B cell (primary cell): ENCODE results near the gene LYZL2.

Experiments used
- EZH2 ChIP-seq: IDR thresholded peaks from 2 replicates; pipeline ENCODE4 v1.6.1; 2012; ENCODE audit warnings: borderline replicate concordance, low read depth, mild to moderate bottlenecking, moderate library complexity, low read length; ENCODE audit not compliant: insufficient read depth, poor library complexity, severe bottlenecking
- TF ChIP-seq, protein P1 (sequence below): fragments of 200-600 bp; IDR thresholded peaks from one replicate; pipeline ENCODE4 v1.8.0; 2022; ENCODE audit warnings: antibody characterized with exemption, mild to moderate bottlenecking

DNA sequence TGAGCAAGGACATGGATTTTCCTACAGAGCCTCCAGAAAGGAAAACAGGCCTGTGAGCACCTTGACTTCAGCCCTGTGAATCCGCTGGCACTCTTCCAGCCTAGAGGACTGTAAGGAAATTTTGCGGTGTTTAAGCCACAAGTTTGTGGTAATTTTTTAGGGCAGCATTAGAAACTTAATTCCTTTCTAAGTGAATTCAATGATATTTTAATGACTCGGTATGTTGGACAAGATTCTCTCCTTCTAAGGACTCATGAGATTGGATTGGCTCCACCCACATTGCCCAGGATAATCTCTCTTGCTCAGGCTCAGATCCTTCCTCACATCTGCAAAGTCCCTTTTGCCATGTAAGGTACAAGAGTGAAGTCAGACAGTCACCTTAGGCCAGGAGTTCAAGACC, 4.5 kb downstream of the LYZL2 start:
- TF ChIP-seq EZH2, result no peak
- TF ChIP-seq, protein P1, sequence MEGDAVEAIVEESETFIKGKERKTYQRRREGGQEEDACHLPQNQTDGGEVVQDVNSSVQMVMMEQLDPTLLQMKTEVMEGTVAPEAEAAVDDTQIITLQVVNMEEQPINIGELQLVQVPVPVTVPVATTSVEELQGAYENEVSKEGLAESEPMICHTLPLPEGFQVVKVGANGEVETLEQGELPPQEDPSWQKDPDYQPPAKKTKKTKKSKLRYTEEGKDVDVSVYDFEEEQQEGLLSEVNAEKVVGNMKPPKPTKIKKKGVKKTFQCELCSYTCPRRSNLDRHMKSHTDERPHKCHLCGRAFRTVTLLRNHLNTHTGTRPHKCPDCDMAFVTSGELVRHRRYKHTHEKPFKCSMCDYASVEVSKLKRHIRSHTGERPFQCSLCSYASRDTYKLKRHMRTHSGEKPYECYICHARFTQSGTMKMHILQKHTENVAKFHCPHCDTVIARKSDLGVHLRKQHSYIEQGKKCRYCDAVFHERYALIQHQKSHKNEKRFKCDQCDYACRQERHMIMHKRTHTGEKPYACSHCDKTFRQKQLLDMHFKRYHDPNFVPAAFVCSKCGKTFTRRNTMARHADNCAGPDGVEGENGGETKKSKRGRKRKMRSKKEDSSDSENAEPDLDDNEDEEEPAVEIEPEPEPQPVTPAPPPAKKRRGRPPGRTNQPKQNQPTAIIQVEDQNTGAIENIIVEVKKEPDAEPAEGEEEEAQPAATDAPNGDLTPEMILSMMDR, result no peak
